Lung (tissue), 12 donors: Measurements from ENCODE around the gene LMO3. TPM values are rescaled to one million over a fixed set of nuclear protein-coding genes. Genes with fewer than 3 reads are reported as not detected.

Experiments
- ATAC-seq: fragments of 200-7000 bp; cut with Tn5 transposase; one replicate; pipeline ENCODE4 v1.9.1; 2020; ENCODE audit warnings: moderate number of reproducible peaks; ENCODE audit not compliant: insufficient read depth, low FRiP score
- DNase-seq, 3 donors: peaks; one replicate each; pipeline ENCODE4 v3.0.0-alpha.2; 2013 to 2017
- H3K27ac ChIP-seq, 2 donors: one replicate each; pipeline ENCODE4 v1.5.1; 2013; ENCODE audit warnings: mild to moderate bottlenecking in 2 of 2, moderate library complexity in 2 of 2, control low read depth in 1 of 2, inconsistent platforms in 1 of 2, low read depth in 1 of 2, low read length in 1 of 2
- H3K27me3 ChIP-seq, 3 donors: one replicate each; pipeline ENCODE4 v1.5.1; 2013; ENCODE audit warnings: low read length in 2 of 3; ENCODE audit not compliant: control insufficient read depth in 3 of 3, insufficient read depth in 3 of 3
- H3K36me3 ChIP-seq, 4 donors: one replicate each; pipeline ENCODE4 v1.5.1; 2013; ENCODE audit warnings: low read length in 4 of 4, mild to moderate bottlenecking in 1 of 4, moderate library complexity in 1 of 4; ENCODE audit not compliant: control insufficient read depth in 4 of 4, insufficient read depth in 4 of 4
- H3K4me1 ChIP-seq, 5 donors: one replicate each; pipeline ENCODE4 v1.5.1; 2013; ENCODE audit warnings: low read length in 5 of 5, mild to moderate bottlenecking in 2 of 5, moderate library complexity in 1 of 5; ENCODE audit not compliant: control insufficient read depth in 5 of 5, insufficient read depth in 5 of 5
- H3K4me3 ChIP-seq: one replicate; pipeline ENCODE4 v1.5.1; 2013; ENCODE audit warnings: mild to moderate bottlenecking, control low read depth, moderate library complexity
- H3K9ac ChIP-seq, 2 donors: one replicate each; pipeline ENCODE4 v1.5.1; 2013; ENCODE audit warnings: low read length in 2 of 2, control low read depth in 1 of 2; ENCODE audit not compliant: insufficient read depth in 1 of 2
- H3K9me3 ChIP-seq, 4 donors: one replicate each; pipeline ENCODE4 v1.5.1; 2013; ENCODE audit warnings: low read length in 3 of 4, mild to moderate bottlenecking in 1 of 4, moderate library complexity in 1 of 4; ENCODE audit not compliant: control insufficient read depth in 4 of 4, insufficient read depth in 3 of 4
- CTCF ChIP-seq: IDR thresholded peaks from 2 replicates; pipeline ENCODE4 v1.5.1; 2012; ENCODE audit warnings: mild to moderate bottlenecking; ENCODE audit errors: control extremely low read depth, extremely low read depth
- WGBS, 2 donors: extraction: QIAGEN DNeasy Blood & Tissue Kit; methylation state at CpG; one replicate each; pipeline ENCODE4 v1.1.7; 2013; 5-methylcytosine and 5-hydroxymethylcytosine counted together
- polyA plus RNA-seq, 2 donors: library from polyadenylated mRNA; stranded (reverse); fragments of 200-250 nt; gene quantifications; one replicate each; pipeline ENCODE4 v1.2.1, GENCODE V29; 2013
- total RNA-seq, 2 donors: library from RNA; depleted of rRNA in 1 of 2; stranded (reverse); fragments of >200 nt in 1 of 2; gene quantifications; one replicate each; pipeline ENCODE4 v1.2.1, GENCODE V29; 2014 to 2021
- donor health status: control.
- donor health status: control.
- donor health status: Bipolar disorder and iron deficiency.
- donor health status: healthy.
- donor health status: DM: yes; HTN: yes; CAD: no.

Gene LMO3
- total and polyA plus RNA-seq, 4 donors = 54.0 to 176 (median 137) TPM

- Histone ChIP-seq H3K27me3 (no peaks in the 10 kb centered on the region), H3K9me3 (no peaks in the 10 kb centered on the region), H3K36me3 (no peaks in the 10 kb centered on the region), H3K27ac (no peak overlapping the region), H3K4me3 (no peak overlapping the region), H3K9ac (no peak overlapping the region), H3K4me1 (no peaks in the 10 kb centered on the region)
- DNase-seq = no peak
- ATAC-seq = no peak
- 53 to 70% methylated on average over 3 of the region's 3 CpGs for WGBS, 2 donors
- TF ChIP-seq CTCF = no peak
Observed at GRCh38 chr12:16587110-16587453, 18.9 kb downstream of the LMO3 start.

- Histone ChIP-seq H3K4me3 (no peak overlapping the region), H3K27ac (peak overlapping the region in 1 of 2 donors; percentile 13), H3K4me1 (no peaks in the 10 kb centered on the region), H3K9me3 (no peaks in the 10 kb centered on the region), H3K36me3 (no peaks in the 10 kb centered on the region), H3K27me3 (no peaks in the 10 kb centered on the region), H3K9ac (no peak overlapping the region)
- WGBS, 2 donors = 77 to 92% methylated on average over 8 of the region's 8 CpGs
- DNase-seq = no peak
- ATAC-seq = no peak
- no peak for TF ChIP-seq CTCF
Observed at GRCh38 chr12:16586350-16587109, 19.4 kb downstream of the LMO3 start.

GRCh38 chr12:16585781-16586180 lies 20.2 kb downstream of the LMO3 start:
- no peaks in the 10 kb centered on the region for H3K9me3 ChIP-seq
- no peak overlapping the region for H3K9ac ChIP-seq
- H3K4me3 ChIP-seq = no peak overlapping the region
- no peak overlapping the region for H3K27ac ChIP-seq
- no peaks in the 10 kb centered on the region for H3K4me1 ChIP-seq
- H3K36me3 ChIP-seq = no peaks in the 10 kb centered on the region
- DNase-seq (no peak), ATAC-seq (no peak)
- TF ChIP-seq CTCF = no peak
- H3K27me3 ChIP-seq = no peaks in the 10 kb centered on the region
- 76 to 86% methylated on average over 2 of the region's 2 CpGs for WGBS, 2 donors
